Trophoblast cell (in vitro differentiated cells and primary cell): ENCODE results near the gene MAP1B.
A peak's percentile ranks its signal among the peaks of the same experiment; 100 is the strongest.

Source experiments
- DNase-seq, 2 donors: peaks; one replicate each; pipeline ENCODE4 v3.0.0-alpha.2; 2016
- H2AFZ ChIP-seq: 2 replicates; pipeline ENCODE4 v1.6.1; 2013; ENCODE audit warnings: low read length, moderate library complexity, mild to moderate bottlenecking; ENCODE audit not compliant: insufficient read depth, poor library complexity
- H2AK5ac ChIP-seq: 2 replicates; pipeline ENCODE4 v1.6.1; 2013; ENCODE audit warnings: mild to moderate bottlenecking, low read length
- H2BK120ac ChIP-seq: 2 replicates; pipeline ENCODE4 v1.6.1; 2013; ENCODE audit warnings: low read length, mild to moderate bottlenecking, moderate library complexity; ENCODE audit not compliant: insufficient read depth, poor library complexity
- H2BK12ac ChIP-seq: 2 replicates; pipeline ENCODE4 v1.6.1; 2013; ENCODE audit warnings: mild to moderate bottlenecking, low read length, moderate library complexity
- H2BK5ac ChIP-seq: 2 replicates; pipeline ENCODE4 v1.6.1; 2013; ENCODE audit warnings: low read length, low read depth, moderate library complexity, mild to moderate bottlenecking; ENCODE audit not compliant: poor library complexity
- H3K14ac ChIP-seq: 2 replicates; pipeline ENCODE4 v1.6.1; 2013; ENCODE audit warnings: mild to moderate bottlenecking, low read length
- H3K18ac ChIP-seq: 2 replicates; pipeline ENCODE4 v1.6.1; 2013; ENCODE audit warnings: mild to moderate bottlenecking, low read length
- H3K23ac ChIP-seq: 2 replicates; pipeline ENCODE4 v1.6.1; 2013; ENCODE audit warnings: low read length
- H3K27ac ChIP-seq: 2 replicates; pipeline ENCODE4 v1.5.1; 2013; ENCODE audit warnings: low read depth, mild to moderate bottlenecking, inconsistent platforms, low read length, moderate library complexity
- H3K27me3 ChIP-seq: 2 replicates; pipeline ENCODE4 v1.6.1; 2013; ENCODE audit warnings: inconsistent platforms, mild to moderate bottlenecking, low read length, moderate library complexity; ENCODE audit not compliant: insufficient read depth
- H3K36me3 ChIP-seq, 2 experiments: 1 replicate in 1 of 2; 2 replicates in 1 of 2; pipeline ENCODE4 v1.6.1; 2013; ENCODE audit warnings: low read length in 2 of 2, mild to moderate bottlenecking in 2 of 2, moderate library complexity in 1 of 2; ENCODE audit not compliant: insufficient read depth in 2 of 2, control insufficient read depth in 1 of 2
- H3K4ac ChIP-seq: 2 replicates; pipeline ENCODE4 v1.6.1; 2013; ENCODE audit warnings: low read depth, mild to moderate bottlenecking, low read length, moderate library complexity
- H3K4me1 ChIP-seq, 2 experiments: 1 replicate in 1 of 2; 2 replicates in 1 of 2; pipeline ENCODE4 v1.6.1; 2013; ENCODE audit warnings: low read length in 2 of 2, mild to moderate bottlenecking in 2 of 2, moderate library complexity in 1 of 2; ENCODE audit not compliant: insufficient read depth in 2 of 2, control insufficient read depth in 1 of 2
- H3K4me2 ChIP-seq: 2 replicates; pipeline ENCODE4 v1.6.1; 2013; ENCODE audit warnings: inconsistent platforms, mild to moderate bottlenecking, low read length, moderate library complexity
- H3K4me3 ChIP-seq: 2 replicates; pipeline ENCODE4 v1.5.1; 2013; ENCODE audit warnings: mild to moderate bottlenecking, low read depth, low read length, inconsistent platforms
- H3K79me1 ChIP-seq: one replicate; pipeline ENCODE4 v1.6.1; 2013; ENCODE audit warnings: low read length
- H3K79me2 ChIP-seq: 2 replicates; pipeline ENCODE4 v1.6.1; 2013; ENCODE audit warnings: low read length, mild to moderate bottlenecking; ENCODE audit not compliant: control insufficient read depth, insufficient read depth, poor library complexity
- H3K9ac ChIP-seq: 2 replicates; pipeline ENCODE4 v1.6.1; 2013; ENCODE audit warnings: mild to moderate bottlenecking, low read length
- H3K9me3 ChIP-seq: 2 replicates; pipeline ENCODE4 v1.6.1; 2013; ENCODE audit warnings: low read depth, mild to moderate bottlenecking, control low read depth, inconsistent platforms, low read length; ENCODE audit not compliant: insufficient read depth
- H4K12ac ChIP-seq: 2 replicates; pipeline ENCODE4 v1.6.1; 2013; ENCODE audit warnings: low read depth, mild to moderate bottlenecking, low read length, moderate library complexity
- H4K8ac ChIP-seq: 2 replicates; pipeline ENCODE4 v1.6.1; 2013; ENCODE audit warnings: low read depth, mild to moderate bottlenecking, low read length, moderate library complexity
- H4K91ac ChIP-seq: one replicate; pipeline ENCODE4 v1.6.1; 2013; ENCODE audit warnings: low read depth, mild to moderate bottlenecking, low read length, moderate library complexity
- WGBS: extraction: QIAGEN DNeasy Blood & Tissue Kit; methylation state at CpG from one replicate; pipeline ENCODE4 v1.1.7; 2013; ENCODE audit warnings: missing lambda C conversion rate; ENCODE audit not compliant: insufficient read length, insufficient coverage; ENCODE audit errors: extremely low coverage; 5-methylcytosine and 5-hydroxymethylcytosine counted together

The MAP1B gene

DNA sequence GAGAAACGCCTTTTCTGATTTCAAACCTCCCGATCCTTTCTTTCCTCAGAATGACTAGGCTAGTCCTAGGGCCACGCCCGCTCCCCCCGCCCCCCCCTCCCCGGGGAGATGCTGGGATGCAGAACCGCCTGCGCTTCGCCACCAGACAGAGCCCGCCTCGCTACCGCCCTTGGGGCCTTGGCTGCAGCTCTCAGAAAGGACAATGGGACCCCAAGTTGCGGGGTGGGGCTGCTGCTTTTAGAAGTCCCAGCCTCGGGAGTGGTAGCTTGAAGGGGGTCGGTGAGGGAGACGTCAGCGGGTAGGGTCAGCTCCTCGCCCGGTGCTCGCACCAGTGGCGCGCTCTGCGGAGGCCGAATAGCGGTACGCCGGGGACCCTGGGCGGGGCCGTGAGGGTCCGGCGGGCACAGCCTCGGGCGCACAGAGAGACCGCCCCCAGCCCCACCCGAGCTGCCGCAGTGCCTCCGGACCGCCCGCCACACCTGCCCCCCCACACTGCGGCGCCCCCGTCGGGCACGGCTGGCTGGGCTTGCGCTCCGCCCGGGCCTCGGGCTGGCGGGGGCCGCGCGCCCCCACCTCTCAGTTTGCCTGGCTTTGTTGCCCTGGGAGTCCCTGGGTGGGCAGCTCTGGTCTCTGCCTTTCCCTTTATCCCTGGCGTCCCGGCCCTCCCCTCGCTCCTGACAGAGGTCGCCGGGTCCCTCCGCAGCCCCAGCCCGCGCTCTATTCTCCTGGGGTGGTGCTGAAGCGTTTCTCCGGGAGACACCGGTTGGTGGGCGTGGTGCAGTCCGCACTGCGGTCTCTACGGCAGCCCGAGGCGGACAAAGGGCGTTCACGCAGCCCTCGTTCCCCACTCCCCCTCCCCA, 1.2 kb downstream of the MAP1B start:
- Histone ChIP-seq H3K4me2 (peak overlapping the region; percentile 88), H3K18ac (peak overlapping the region; percentile 38), H4K12ac (no peak overlapping the region), H3K4me1 (peaks cover 2 to 4% of the 10 kb centered on the region in 2 experiments), H3K79me1 (peaks cover 6% of the 10 kb centered on the region), H3K9ac (peak overlapping the region; percentile 80), H3K14ac (peak overlapping the region; percentile 24), H3K27me3 (no peaks in the 10 kb centered on the region), H3K4me3 (peak overlapping the region; percentile 74), H2BK120ac (peak overlapping the region; percentile 10), H3K9me3 (no peaks in the 10 kb centered on the region), H2AK5ac (no peak overlapping the region), H3K79me2 (peaks cover 2% of the 10 kb centered on the region), H3K36me3 (peaks cover 0 to 4% of the 10 kb centered on the region in 2 experiments), H2BK5ac (no peak overlapping the region), H4K8ac (peak overlapping the region; percentile 31), H2AFZ (peak overlapping the region; percentile 56), H3K4ac (peak overlapping the region; percentile 24), H3K27ac (no peak overlapping the region), H2BK12ac (no peak overlapping the region), H4K91ac (peak overlapping the region; percentile 45), H3K23ac (no peak overlapping the region)
- no CpG with 5 or more reads among the region's 72 CpGs for WGBS
- no peak for DNase-seq

- no CpG with 5 or more reads among the region's 2 CpGs for WGBS
- Histone ChIP-seq H2AFZ (peak overlapping the region; percentile 56), H3K9me3 (no peaks in the 10 kb centered on the region)
These were observed 1.8 kb downstream of the MAP1B start for GRCh38 chr5:72109062-72109411.

GRCh38 chr5:72109625-72110024, 2.4 kb downstream of the MAP1B start:
- H2BK5ac ChIP-seq, result no peak overlapping the region
- H4K12ac ChIP-seq, result no peak overlapping the region
- no peak overlapping the region for H4K91ac ChIP-seq
- WGBS, result no CpG with 5 or more reads among the region's 10 CpGs
- no peak overlapping the region for H2AFZ ChIP-seq
- H3K9me3 ChIP-seq, result no peaks in the 10 kb centered on the region
- H3K36me3 ChIP-seq, result peaks cover 0 to 4% of the 10 kb centered on the region in 2 experiments
- H3K23ac ChIP-seq, result no peak overlapping the region
- H2BK12ac ChIP-seq, result no peak overlapping the region
- peaks cover 2 to 4% of the 10 kb centered on the region in 2 experiments for H3K4me1 ChIP-seq
- H4K8ac ChIP-seq, result no peak overlapping the region
- H3K14ac ChIP-seq, result no peak overlapping the region
- no peak overlapping the region for H2BK120ac ChIP-seq
- no peak overlapping the region for H3K9ac ChIP-seq
- no peak overlapping the region for H3K4me2 ChIP-seq
- DNase-seq, result no peak
- H3K27me3 ChIP-seq, result no peaks in the 10 kb centered on the region
- no peak overlapping the region for H3K4ac ChIP-seq
- H3K27ac ChIP-seq, result no peak overlapping the region
- H3K4me3 ChIP-seq, result no peak overlapping the region
- H3K18ac ChIP-seq, result no peak overlapping the region
- H2AK5ac ChIP-seq, result no peak overlapping the region
- H3K79me1 ChIP-seq, result peaks cover 6% of the 10 kb centered on the region
- H3K79me2 ChIP-seq, result peaks cover 2% of the 10 kb centered on the region

More at GRCh38 chr5:72109062-72109411, 1.8 kb downstream of the MAP1B start:
- Histone ChIP-seq H3K79me1 (peaks cover 6% of the 10 kb centered on the region), H3K18ac (no peak overlapping the region), H3K4me2 (peak overlapping the region; percentile 88), H2BK120ac (no peak overlapping the region), H3K9ac (peak overlapping the region; percentile 74), H3K14ac (no peak overlapping the region), H4K12ac (no peak overlapping the region), H4K91ac (no peak overlapping the region), H2AK5ac (no peak overlapping the region), H4K8ac (no peak overlapping the region), H2BK5ac (no peak overlapping the region), H3K4ac (no peak overlapping the region), H3K4me1 (peaks cover 2 to 4% of the 10 kb centered on the region in 2 experiments), H3K23ac (no peak overlapping the region), H3K27me3 (no peaks in the 10 kb centered on the region), H3K27ac (no peak overlapping the region), H3K36me3 (peaks cover 0 to 4% of the 10 kb centered on the region in 2 experiments), H3K4me3 (peak overlapping the region; percentile 74), H3K79me2 (peaks cover 2% of the 10 kb centered on the region), H2BK12ac (no peak overlapping the region)
- DNase-seq, result no peak

- Histone ChIP-seq H3K27ac (no peak overlapping the region), H2BK12ac (no peak overlapping the region), H3K14ac (no peak overlapping the region), H3K27me3 (no peaks in the 10 kb centered on the region), H2AK5ac (no peak overlapping the region), H3K9ac (no peak overlapping the region), H4K12ac (peak overlapping the region; percentile 28), H3K9me3 (no peaks in the 10 kb centered on the region), H3K23ac (no peak overlapping the region), H2BK5ac (no peak overlapping the region), H3K36me3 (peaks cover 2 to 4% of the 10 kb centered on the region in 2 experiments), H2BK120ac (no peak overlapping the region), H3K4me1 (peaks cover 2 to 4% of the 10 kb centered on the region in 2 experiments), H2AFZ (no peak overlapping the region), H3K4ac (no peak overlapping the region), H3K4me3 (no peak overlapping the region), H4K8ac (no peak overlapping the region), H3K79me2 (peaks cover 2% of the 10 kb centered on the region), H3K79me1 (peaks cover 6% of the 10 kb centered on the region), H3K18ac (no peak overlapping the region), H4K91ac (no peak overlapping the region), H3K4me2 (no peak overlapping the region)
- DNase-seq, result no peak
- no CpG with 5 or more reads among the region's 9 CpGs for WGBS
These were observed 3.2 kb downstream of the MAP1B start for GRCh38 chr5:72110394-72111013.
